A549 treated with RU486 at 1 μM for 4 hours (cell line): Measurements from ENCODE around the gene EVI5. TPM values are rescaled to one million over a fixed set of nuclear protein-coding genes. Genes with fewer than 3 reads are reported as not detected.

Source experiments
- total RNA-seq: library from RNA; stranded (reverse); fragments of 200-300 nt; extraction: Qiagen RNA extraction; gene quantifications from 5 replicates; pipeline ENCODE4 v1.2.3, GENCODE V29; 2022; ENCODE audit warnings: low read depth

EVI5 gene
- 4.5 to 8.5 TPM (median 6.3 TPM) in 5 replicates for total RNA-seq

GRCh38 chr1:92784639-92785500 lies at the start of gene EVI5:
EVI5 (minus strand) TSS chr1:92785108; CDS start chr1:92736546, 48,562 bp downstream.

GRCh38 chr1:92831762-92832536 lies 47.0 kb upstream of the EVI5 start, which contains the start of gene RPL5:
RPL5 (plus strand) TSS chr1:92832040; CDS start chr1:92832115, 75 bp downstream.

GRCh38 chr1:92486251-92487077 lies 298.4 kb downstream of the EVI5 start, which contains the start of gene GFI1:
GFI1 (minus strand) TSS chr1:92486925; CDS start chr1:92483487, 3,438 bp downstream.

Other genes starting within 250 kb of the EVI5 start
- gene RPL5, start 46.9 kb upstream of the EVI5 start, total RNA-seq, result 1,140 to 1,308 TPM (median 1,158 TPM) in 5 replicates
- gene DIPK1A, start 176.4 kb upstream of the EVI5 start, total RNA-seq, result 4.0 to 10.7 TPM (median 9.7 TPM) in 5 replicates